ENCODE data around the gene TMEM250. TPM values are rescaled to one million over a fixed set of nuclear protein-coding genes. Genes with fewer than 3 reads are reported as not detected.
A peak's percentile ranks its signal among the peaks of the same experiment; 100 is the strongest.

Gene TMEM250
- total RNA-seq, 1 experiment from 2014 or later, result 43.2 TPM

- Mint-ChIP-seq H3K27me3 (ENCODE audit: insufficient read depth, unreplicated experiment) (no peaks in the 10 kb centered on the region), H3K27ac (ENCODE audit: low read depth, unreplicated experiment) (peak overlapping the region; percentile 54), H3K9me3 (ENCODE audit: unreplicated experiment) (no peaks in the 10 kb centered on the region), H3K4me1 (ENCODE audit: insufficient read depth, unreplicated experiment) (peaks cover 25% of the 10 kb centered on the region), H3K36me3 (ENCODE audit: insufficient read depth, unreplicated experiment) (peaks cover 15% of the 10 kb centered on the region), H3K4me3 (ENCODE audit: unreplicated experiment) (no peak overlapping the region)
- no TSS peak for BruUV-seq (replicated peaks)
- intact Hi-C loops (cut with micrococcal nuclease), result no loop called here
- DNase-seq (ENCODE audit: unreplicated experiment), result no peak
- CTCF ChIA-PET, result interaction anchor here (0.7 to 2.7 kb wide), 4 partner anchors 26 to 1635 kb away, joined by 3 to 18 read pairs (median 4); no protein-coding TSS in a partner anchor
- no peak for TF ChIP-seq CTCF (IDR thresholded peaks at IDR 0.05; ENCODE audit: unreplicated experiment)
- POLR2A ChIA-PET, result interaction anchor here (0.8 kb wide), 1 partner anchor 26 kb away, joined by 3 read pairs; no protein-coding TSS in a partner anchor
These were observed 26.9 kb downstream of the TMEM250 start for GRCh38 chr9:136091582-136092352.

- intact Hi-C loops (cut with micrococcal nuclease), result no loop called here
- Mint-ChIP-seq H3K9me3 (ENCODE audit: unreplicated experiment) (no peaks in the 10 kb centered on the region), H3K36me3 (ENCODE audit: insufficient read depth, unreplicated experiment) (peaks cover 15% of the 10 kb centered on the region), H3K27me3 (ENCODE audit: insufficient read depth, unreplicated experiment) (no peaks in the 10 kb centered on the region), H3K27ac (ENCODE audit: low read depth, unreplicated experiment) (peak overlapping the region; percentile 54), H3K4me3 (ENCODE audit: unreplicated experiment) (no peak overlapping the region), H3K4me1 (ENCODE audit: insufficient read depth, unreplicated experiment) (peaks cover 22% of the 10 kb centered on the region)
- no TSS peak for BruUV-seq (replicated peaks)
- TF ChIP-seq CTCF (IDR thresholded peaks at IDR 0.05; ENCODE audit: unreplicated experiment), result no peak
- CTCF ChIA-PET, result interaction anchor here (0.6 to 2.7 kb wide), 5 partner anchors 27 to 1658 kb away, joined by 3 to 18 read pairs (median 3); no protein-coding TSS in a partner anchor
- POLR2A ChIA-PET, result interaction anchor here (0.8 to 1.0 kb wide), 3 partner anchors 17 to 29 kb away, joined by 3 to 4 read pairs (median 3); no protein-coding TSS in a partner anchor
- no peak for DNase-seq (ENCODE audit: unreplicated experiment)
These were observed 27.7 kb downstream of the TMEM250 start for GRCh38 chr9:136090768-136091581.

- no peak overlapping the region for H3K27ac Mint-ChIP-seq (ENCODE audit: low read depth, unreplicated experiment)
- intact Hi-C loops (cut with micrococcal nuclease), result no loop called here
- CTCF ChIA-PET, result interaction anchor here (0.6 to 2.7 kb wide), 6 partner anchors 24 to 120 kb away, joined by 3 to 18 read pairs (median 3); no protein-coding TSS in a partner anchor
These were observed 28.5 kb downstream of the TMEM250 start for GRCh38 chr9:136090056-136090735.

More at GRCh38 chr9:136090056-136090735, 28.5 kb downstream of the TMEM250 start:
- Mint-ChIP-seq H3K4me1 (ENCODE audit: insufficient read depth, unreplicated experiment) (peaks cover 22% of the 10 kb centered on the region), H3K36me3 (ENCODE audit: insufficient read depth, unreplicated experiment) (peaks cover 15% of the 10 kb centered on the region), H3K4me3 (ENCODE audit: unreplicated experiment) (no peak overlapping the region), H3K27me3 (ENCODE audit: insufficient read depth, unreplicated experiment) (no peaks in the 10 kb centered on the region), H3K9me3 (ENCODE audit: unreplicated experiment) (no peaks in the 10 kb centered on the region)
- no peak for TF ChIP-seq CTCF (IDR thresholded peaks at IDR 0.05; ENCODE audit: unreplicated experiment)
- no TSS peak for BruUV-seq (replicated peaks)
- no peak for DNase-seq (ENCODE audit: unreplicated experiment)
- POLR2A ChIA-PET, result interaction anchor here (0.6 to 1.4 kb wide), 4 partner anchors 18 to 39 kb away, joined by 3 to 4 read pairs (median 4); no protein-coding TSS in a partner anchor

All from MCF 10A (cell line).